PFSK-1 (cell line): ENCODE data around the gene IVL. TPM values are rescaled to one million over a fixed set of nuclear protein-coding genes. Genes with fewer than 3 reads are reported as not detected.

Experiments used
- FOXP2 ChIP-seq: optimal IDR thresholded peaks from 2 replicates; pipeline ENCODE3; 2011; ENCODE audit warnings: borderline replicate concordance, control low read depth, inconsistent platforms; ENCODE audit not compliant: insufficient read depth; ENCODE audit errors: extremely low read length, extremely low read depth
- POLR2AphosphoS5 ChIP-seq: IDR thresholded peaks from 2 replicates; pipeline ENCODE4 v1.6.1; 2012; ENCODE audit warnings: low read depth, mild to moderate bottlenecking, control low read depth, low read length, moderate library complexity
- REST ChIP-seq, 2 experiments: IDR thresholded peaks; 2 replicates each; pipeline versions ENCODE4 v1.6.1 to v1.8.0; 2011 to 2012; ENCODE audit warnings: low read depth in 2 of 2, low read length in 2 of 2, control low read depth in 1 of 2, inconsistent platforms in 1 of 2, mild to moderate bottlenecking in 1 of 2, moderate library complexity in 1 of 2; ENCODE audit not compliant: insufficient read depth in 1 of 2
- SIN3A ChIP-seq: IDR thresholded peaks from 2 replicates; pipeline ENCODE4 v1.6.1; 2012; ENCODE audit warnings: mild to moderate bottlenecking, low read length, moderate library complexity, borderline replicate concordance; ENCODE audit not compliant: insufficient read depth
- TAF1 ChIP-seq: IDR thresholded peaks from 2 replicates; pipeline ENCODE4 v1.6.1; 2012; ENCODE audit warnings: low read length, control low read depth, borderline replicate concordance; ENCODE audit not compliant: insufficient read depth
- polyA plus RNA-seq: library from polyadenylated mRNA; unstranded; fragments of >200 nt; gene quantifications from one replicate; pipeline ENCODE4 v1.2.1, GENCODE V29; 2012; ENCODE audit warnings: low read depth, missing spikeins; ENCODE audit not compliant: insufficient read length

IVL gene
- polyA plus RNA-seq = not detected

GRCh38 chr1:152907686-152908601, at the start of gene IVL:
Gene IVL, plus strand, starts transcription at chr1:152908546. Its CDS starts 1,252 bp downstream, at chr1:152909798.
- TF ChIP-seq POLR2AphosphoS5 = no peak
- no peak for TF ChIP-seq FOXP2
- TF ChIP-seq TAF1 = no peak
- TF ChIP-seq REST (IDR thresholded peaks at IDR 0.05; ENCODE audit: insufficient read depth in 1 of 2, low read depth in 2 of 2, low read length in 2 of 2) = no peak
- TF ChIP-seq SIN3A = no peak

- TF ChIP-seq SIN3A (no peak), FOXP2 (no peak), TAF1 (no peak), POLR2AphosphoS5 (no peak), REST (IDR thresholded peaks at IDR 0.05; ENCODE audit: insufficient read depth in 1 of 2, low read depth in 2 of 2, low read length in 2 of 2) (no peak)
These were observed 48.6 kb upstream of the IVL start, which contains the start of gene LCE7A for GRCh38 chr1:152859696-152860095. Gene LCE7A, plus strand, starts transcription at chr1:152859996. Its CDS starts 702 bp downstream, at chr1:152860698.

GRCh38 chr1:152860129-152860528, 48.2 kb upstream of the IVL start:
- TF ChIP-seq TAF1 (no peak), FOXP2 (no peak), REST (IDR thresholded peaks at IDR 0.05; ENCODE audit: insufficient read depth in 1 of 2, low read depth in 2 of 2, low read length in 2 of 2) (no peak), POLR2AphosphoS5 (no peak), SIN3A (no peak)

GRCh38 chr1:152861374-152861773, 47.0 kb upstream of the IVL start:
- no peak for TF ChIP-seq POLR2AphosphoS5
- TF ChIP-seq TAF1 = no peak
- no peak for TF ChIP-seq REST (IDR thresholded peaks at IDR 0.05; ENCODE audit: insufficient read depth in 1 of 2, low read depth in 2 of 2, low read length in 2 of 2)
- TF ChIP-seq SIN3A = no peak
- TF ChIP-seq FOXP2 = no peak

GRCh38 chr1:152864443-152864842, 43.9 kb upstream of the IVL start:
- no peak for TF ChIP-seq REST (IDR thresholded peaks at IDR 0.05; ENCODE audit: insufficient read depth in 1 of 2, low read depth in 2 of 2, low read length in 2 of 2)
